Measurements from ENCODE around the gene TFCP2.

TFCP2 gene

GRCh38 chr12:51067771-51068170 is 105.2 kb downstream of the TFCP2 start:
- no peak for DNase-seq (ENCODE audit: low spot score)
- no peak for TF ChIP-seq CTCF (IDR thresholded peaks at IDR 0.05; ENCODE audit: extremely low read depth, missing control alignments)

- TF ChIP-seq CTCF (IDR thresholded peaks at IDR 0.05; ENCODE audit: extremely low read depth, missing control alignments), result no peak
- DNase-seq (ENCODE audit: low spot score), result no peak
Observed at GRCh38 chr12:51067229-51067628, 105.7 kb downstream of the TFCP2 start.

GRCh38 chr12:51065530-51065929 is 107.4 kb downstream of the TFCP2 start:
- DNase-seq (ENCODE audit: low spot score), result no peak
- no peak for TF ChIP-seq CTCF (IDR thresholded peaks at IDR 0.05; ENCODE audit: extremely low read depth, missing control alignments)

GRCh38 chr12:51062631-51063397 is 110.1 kb downstream of the TFCP2 start:
- no peak for DNase-seq (ENCODE audit: low spot score)
- no peak for TF ChIP-seq CTCF (IDR thresholded peaks at IDR 0.05; ENCODE audit: extremely low read depth, missing control alignments)

- no peak for DNase-seq (ENCODE audit: low spot score)
- no peak for TF ChIP-seq CTCF (IDR thresholded peaks at IDR 0.05; ENCODE audit: extremely low read depth, missing control alignments)
Observed at GRCh38 chr12:51059086-51059485, 113.8 kb downstream of the TFCP2 start.

GRCh38 chr12:51056242-51056641 is 116.7 kb downstream of the TFCP2 start:
- no peak for DNase-seq (ENCODE audit: low spot score)
- TF ChIP-seq CTCF (IDR thresholded peaks at IDR 0.05; ENCODE audit: extremely low read depth, missing control alignments), result no peak

GRCh38 chr12:51055060-51055459 is 117.9 kb downstream of the TFCP2 start:
- TF ChIP-seq CTCF (IDR thresholded peaks at IDR 0.05; ENCODE audit: extremely low read depth, missing control alignments), result no peak
- no peak for DNase-seq (ENCODE audit: low spot score)
